Uterus (tissue), 4 donors: ENCODE data around the gene EIPR1. TPM values are rescaled to one million over a fixed set of nuclear protein-coding genes. Genes with fewer than 3 reads are reported as not detected.

ENCODE experiments used
- DNase-seq, 2 donors: peaks; one replicate each; pipeline ENCODE4 v3.0.0-alpha.2; 2019 to 2020
- H3K27ac ChIP-seq, 2 donors: fragments of 200-600 bp; sonication (generic); 1 replicate in 1 of 2; 2 replicates in 1 of 2; pipeline ENCODE4 v1.5.1; 2016 to 2018
- H3K27me3 ChIP-seq, 2 donors: fragments of 200-600 bp; sonication (generic); one replicate each; pipeline ENCODE4 v1.5.1; 2018 to 2019; ENCODE audit warnings: control low read depth in 1 of 2
- H3K36me3 ChIP-seq, 2 donors: fragments of 200-600 bp; sonication (generic); one replicate each; pipeline ENCODE4 v1.5.1; 2019; ENCODE audit warnings: control low read depth in 1 of 2
- H3K4me1 ChIP-seq, 2 donors: fragments of 200-600 bp; sonication (generic); one replicate each; pipeline ENCODE4 v1.5.1; 2018 to 2019; ENCODE audit warnings: control low read depth in 1 of 2
- H3K4me3 ChIP-seq, 2 donors: fragments of 200-600 bp; sonication (generic); 1 replicate in 1 of 2; 2 replicates in 1 of 2; pipeline ENCODE4 v1.5.1; 2018 to 2019; ENCODE audit warnings: mild to moderate bottlenecking in 1 of 2
- H3K9me3 ChIP-seq, 2 donors: fragments of 200-600 bp; sonication (generic); one replicate each; pipeline ENCODE4 v1.5.1; 2019; ENCODE audit warnings: control low read depth in 1 of 2
- POLR2A ChIP-seq, 2 donors: fragments of 450-650 bp; IDR thresholded peaks; one replicate each; pipeline ENCODE4 v1.6.1; 2016; ENCODE audit warnings: antibody characterized with exemption in 2 of 2, mild to moderate bottlenecking in 1 of 2, moderate library complexity in 1 of 2
- intact Hi-C: fragments of 100-400 bp; cut with DNase I; formaldehyde crosslinking; loops from one replicate; pipeline ENCODE4 v1.15.1; 2023; ENCODE audit warnings: low total_unique reads
- total RNA-seq, 4 donors: library from RNA; depleted of rRNA in 3 of 4; stranded (reverse); fragments of >200 nt in 3 of 4; gene quantifications; one replicate each; pipeline versions ENCODE4 v1.1.0 to v1.2.4, GENCODE V29; 2014 to 2023
- TF ChIP-seq, protein P1 (sequence below), 4 experiments: fragments of 200-600 bp in 2 of 4; fragments of 450-650 bp in 2 of 4; sonication (generic) in 2 of 4; IDR thresholded peaks; one replicate each; pipeline ENCODE4 v1.5.1; 2016 to 2019; ENCODE audit warnings: antibody characterized with exemption in 4 of 4, mild to moderate bottlenecking in 2 of 4, moderate library complexity in 1 of 4
- donor health status: DM: yes; HTN: yes; CAD: no.

EIPR1 gene
- total RNA-seq, 4 donors from 2014 or later: 0.59 to 28.9 (median 20.4) TPM

DNA sequence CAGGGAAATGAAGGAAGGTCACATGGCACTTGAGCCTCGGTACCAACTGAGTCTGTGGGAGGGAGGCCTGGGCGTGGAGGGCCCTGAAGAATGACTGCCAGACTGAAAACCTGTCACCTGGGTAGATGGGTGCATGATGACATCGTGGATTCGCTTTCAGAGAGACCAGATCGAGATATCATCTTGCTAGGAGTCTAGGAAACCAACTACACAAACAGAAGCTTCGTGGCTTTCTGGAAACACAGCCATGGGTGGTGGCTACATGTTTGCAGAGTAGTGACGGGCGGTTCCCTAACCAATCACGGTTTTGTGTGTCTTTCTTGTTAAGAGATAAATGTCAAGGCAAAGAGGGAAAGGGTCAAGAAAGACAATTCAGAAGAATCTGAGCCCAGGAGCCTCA lies 155.0 kb downstream of the EIPR1 start:
- no peaks in the 10 kb centered on the region for H3K36me3 ChIP-seq
- no peaks in the 10 kb centered on the region for H3K4me1 ChIP-seq
- peaks cover 0 to 20% of the 10 kb centered on the region in 2 donors for H3K9me3 ChIP-seq
- TF ChIP-seq, protein P1, sequence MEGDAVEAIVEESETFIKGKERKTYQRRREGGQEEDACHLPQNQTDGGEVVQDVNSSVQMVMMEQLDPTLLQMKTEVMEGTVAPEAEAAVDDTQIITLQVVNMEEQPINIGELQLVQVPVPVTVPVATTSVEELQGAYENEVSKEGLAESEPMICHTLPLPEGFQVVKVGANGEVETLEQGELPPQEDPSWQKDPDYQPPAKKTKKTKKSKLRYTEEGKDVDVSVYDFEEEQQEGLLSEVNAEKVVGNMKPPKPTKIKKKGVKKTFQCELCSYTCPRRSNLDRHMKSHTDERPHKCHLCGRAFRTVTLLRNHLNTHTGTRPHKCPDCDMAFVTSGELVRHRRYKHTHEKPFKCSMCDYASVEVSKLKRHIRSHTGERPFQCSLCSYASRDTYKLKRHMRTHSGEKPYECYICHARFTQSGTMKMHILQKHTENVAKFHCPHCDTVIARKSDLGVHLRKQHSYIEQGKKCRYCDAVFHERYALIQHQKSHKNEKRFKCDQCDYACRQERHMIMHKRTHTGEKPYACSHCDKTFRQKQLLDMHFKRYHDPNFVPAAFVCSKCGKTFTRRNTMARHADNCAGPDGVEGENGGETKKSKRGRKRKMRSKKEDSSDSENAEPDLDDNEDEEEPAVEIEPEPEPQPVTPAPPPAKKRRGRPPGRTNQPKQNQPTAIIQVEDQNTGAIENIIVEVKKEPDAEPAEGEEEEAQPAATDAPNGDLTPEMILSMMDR (IDR thresholded peaks at IDR 0.05): no peak
- TF ChIP-seq POLR2A (IDR thresholded peaks at IDR 0.05): no peak
- H3K27ac ChIP-seq: no peak overlapping the region
- H3K4me3 ChIP-seq: no peak overlapping the region
- DNase-seq: no peak
- no peaks in the 10 kb centered on the region for H3K27me3 ChIP-seq
- intact Hi-C loops: no loop called here

DNA sequence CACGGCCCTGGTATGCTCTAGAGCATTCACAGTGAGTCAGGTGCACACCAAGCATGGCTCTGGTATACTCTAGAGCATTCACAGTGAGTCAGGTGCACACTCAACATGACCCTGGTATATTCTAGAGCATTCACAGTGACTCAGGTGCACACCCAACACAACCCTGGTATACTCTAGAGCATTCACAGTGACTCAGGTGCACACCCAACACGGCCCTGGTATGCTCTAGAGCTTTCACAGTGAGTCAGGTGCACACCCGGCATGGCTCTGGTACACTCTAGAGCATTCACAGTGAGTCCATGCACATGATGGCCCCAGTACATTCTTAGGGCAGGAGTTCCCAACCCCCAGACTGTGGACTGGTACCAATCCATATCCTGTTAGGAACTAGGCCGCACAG lies 158.1 kb downstream of the EIPR1 start:
- intact Hi-C loops: no loop called here
- Histone ChIP-seq H3K9me3 (peaks cover 0 to 12% of the 10 kb centered on the region in 2 donors), H3K4me3 (no peak overlapping the region), H3K27me3 (no peaks in the 10 kb centered on the region), H3K27ac (no peak overlapping the region), H3K36me3 (no peaks in the 10 kb centered on the region), H3K4me1 (no peaks in the 10 kb centered on the region)
- DNase-seq: no peak
- no peak for TF ChIP-seq POLR2A (IDR thresholded peaks at IDR 0.05)

DNA sequence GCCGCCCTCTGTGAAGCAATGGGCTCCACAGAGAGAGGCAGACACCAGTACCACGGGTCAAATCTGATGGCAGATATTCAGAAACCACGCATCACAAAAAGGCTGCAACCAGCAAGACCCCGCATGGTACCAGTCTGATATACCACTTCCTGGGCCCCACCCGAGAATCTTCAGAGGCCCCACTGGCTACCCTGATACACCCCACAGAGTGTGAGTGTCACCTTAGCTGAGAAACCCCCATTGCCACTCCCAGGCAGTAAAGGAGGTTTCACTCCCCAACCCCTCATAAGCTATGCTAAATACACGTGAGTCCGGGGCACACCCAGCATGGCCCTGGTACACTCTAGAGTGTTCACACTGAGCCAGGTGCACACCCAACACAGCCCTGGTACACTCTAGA lies 160.0 kb downstream of the EIPR1 start:
- Histone ChIP-seq H3K27me3 (no peaks in the 10 kb centered on the region), H3K4me3 (no peak overlapping the region), H3K9me3 (peaks cover 0 to 4% of the 10 kb centered on the region in 2 donors), H3K36me3 (no peaks in the 10 kb centered on the region), H3K4me1 (no peaks in the 10 kb centered on the region), H3K27ac (no peak overlapping the region)
- no peak for DNase-seq
- intact Hi-C loops: no loop called here
- TF ChIP-seq, protein P1 (IDR thresholded peaks at IDR 0.05): no peak
- TF ChIP-seq POLR2A (IDR thresholded peaks at IDR 0.05): no peak

DNA sequence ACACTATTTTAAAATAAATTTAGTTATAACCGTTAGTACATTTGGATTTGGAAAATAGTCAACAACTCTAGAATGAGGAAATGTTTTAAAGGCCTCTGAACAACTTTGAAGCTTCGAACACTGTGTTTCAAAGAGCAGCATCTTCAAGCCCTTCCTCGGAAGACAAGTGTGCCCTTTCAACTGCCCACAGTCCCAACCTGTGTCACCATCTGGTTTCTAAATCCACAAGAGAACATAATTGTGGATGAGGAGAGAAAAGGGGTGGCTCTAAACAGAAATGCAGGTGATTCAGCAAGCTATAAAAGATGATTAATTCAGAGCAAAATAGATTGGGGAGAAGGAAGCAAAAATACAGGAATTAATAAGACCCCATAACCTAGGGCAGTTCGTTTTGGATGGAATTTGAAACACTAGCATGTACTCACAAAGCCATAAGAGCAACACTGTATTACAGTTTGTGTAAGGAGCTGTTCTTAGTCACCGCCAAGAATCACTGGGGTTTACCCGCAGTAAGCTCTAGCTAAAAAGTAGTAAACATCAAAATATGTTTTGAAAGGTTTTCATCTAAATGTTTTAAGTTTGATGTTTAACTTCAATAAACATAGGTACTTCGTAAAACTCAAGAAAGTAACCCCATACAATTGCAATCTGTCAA lies 160.7 kb downstream of the EIPR1 start:
- Histone ChIP-seq H3K27ac (no peak overlapping the region), H3K4me3 (no peak overlapping the region), H3K36me3 (no peaks in the 10 kb centered on the region), H3K9me3 (peaks cover 0 to 3% of the 10 kb centered on the region in 2 donors), H3K27me3 (no peaks in the 10 kb centered on the region), H3K4me1 (no peaks in the 10 kb centered on the region)
- no peak for TF ChIP-seq POLR2A (IDR thresholded peaks at IDR 0.05)
- TF ChIP-seq, protein P1 (IDR thresholded peaks at IDR 0.05): no peak
- intact Hi-C loops: no loop called here
- DNase-seq: no peak

DNA sequence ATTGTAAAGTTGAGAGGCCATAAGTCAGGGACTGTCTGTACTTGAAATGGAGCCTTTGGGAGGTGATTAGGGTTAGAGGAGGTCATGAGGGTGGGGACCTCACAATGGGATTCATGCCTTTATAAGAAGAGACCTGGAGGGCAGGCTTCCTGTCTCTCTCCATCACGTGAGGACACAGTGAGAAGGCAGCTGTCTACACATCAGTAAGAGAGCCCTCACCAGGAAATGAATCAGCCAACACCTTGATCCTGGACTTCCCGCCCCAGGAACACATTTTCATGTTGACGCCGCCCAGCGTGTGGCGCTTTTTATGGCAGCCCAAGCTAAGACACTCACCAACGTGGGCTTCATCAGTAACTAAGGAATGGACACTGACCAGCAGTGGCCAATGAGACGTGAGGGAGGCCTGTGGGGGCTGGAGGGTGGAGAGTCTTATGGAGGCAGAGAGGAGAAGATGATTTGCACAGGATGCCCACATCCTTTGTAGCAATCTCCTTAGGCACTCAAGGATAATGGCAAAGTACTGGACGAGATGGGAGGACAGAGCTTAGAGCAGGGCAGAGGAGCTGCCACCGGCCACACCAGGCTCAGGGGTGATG lies 162.7 kb downstream of the EIPR1 start:
- H3K4me3 ChIP-seq: no peak overlapping the region
- no peak overlapping the region for H3K27ac ChIP-seq
- no peaks in the 10 kb centered on the region for H3K4me1 ChIP-seq
- no peaks in the 10 kb centered on the region for H3K27me3 ChIP-seq
- H3K36me3 ChIP-seq: no peaks in the 10 kb centered on the region
- intact Hi-C loops: no loop called here
- H3K9me3 ChIP-seq: no peaks in the 10 kb centered on the region
- TF ChIP-seq POLR2A (IDR thresholded peaks at IDR 0.05): no peak
- TF ChIP-seq, protein P1 (IDR thresholded peaks at IDR 0.05): no peak
- no peak for DNase-seq
